Smooth muscle cell (in vitro differentiated cells): Measurements from ENCODE around the gene CFAP97D1. TPM values are rescaled to one million over a fixed set of nuclear protein-coding genes. Genes with fewer than 3 reads are reported as not detected.

Source experiments
- DNase-seq: peaks from one replicate; lab custom pipeline; 2025; ENCODE audit not compliant: unreplicated experiment; lab: John Stamatoyannopoulos, UW
- H2AFZ ChIP-seq: fragments of 200-600 bp; sonication (generic); 2 replicates; pipeline ENCODE4 v1.6.0; 2016; ENCODE audit warnings: antibody characterized with exemption, low read depth, mild to moderate bottlenecking
- H3F3A ChIP-seq: fragments of 200-600 bp; sonication (generic); 2 replicates; pipeline ENCODE4 v1.6.0; 2017; ENCODE audit warnings: antibody characterized with exemption, low read depth
- H3K27ac ChIP-seq: fragments of 200-600 bp; sonication (generic); 2 replicates; pipeline ENCODE4 v1.5.1; 2016; ENCODE audit warnings: low read depth, mild to moderate bottlenecking
- H3K27me3 ChIP-seq: fragments of 200-600 bp; sonication (generic); 2 replicates; pipeline ENCODE4 v1.6.1; 2016; ENCODE audit warnings: low read depth, mild to moderate bottlenecking
- H3K36me3 ChIP-seq: fragments of 200-600 bp; sonication (generic); 2 replicates; pipeline ENCODE4 v1.5.1; 2016; ENCODE audit warnings: low read depth
- H3K4me1 ChIP-seq: fragments of 200-600 bp; sonication (generic); 2 replicates; pipeline ENCODE4 v1.5.1; 2016; ENCODE audit warnings: low read depth
- H3K4me2 ChIP-seq: fragments of 200-600 bp; sonication (generic); 2 replicates; pipeline ENCODE4 v1.6.0; 2016; ENCODE audit warnings: mild to moderate bottlenecking
- H3K4me3 ChIP-seq: fragments of 200-600 bp; sonication (generic); 2 replicates; pipeline ENCODE4 v1.5.1; 2016; ENCODE audit warnings: mild to moderate bottlenecking
- H3K79me2 ChIP-seq: fragments of 200-600 bp; sonication (generic); 2 replicates; pipeline ENCODE4 v1.6.0; 2016; ENCODE audit warnings: low read depth, mild to moderate bottlenecking
- H3K9ac ChIP-seq: fragments of 200-600 bp; sonication (generic); 2 replicates; pipeline ENCODE4 v1.6.0; 2016; ENCODE audit warnings: low read depth
- H3K9me3 ChIP-seq: fragments of 200-600 bp; sonication (generic); replicated peaks from 2 replicates; pipeline ENCODE4 v1.5.1; 2016; ENCODE audit warnings: low read depth
- H4K20me1 ChIP-seq: fragments of 200-600 bp; sonication (generic); 2 replicates; pipeline ENCODE4 v1.6.0; 2016; ENCODE audit warnings: low read depth
- WGBS: methylation state at CpG from one replicate; pipeline ENCODE4 v1.1.7; 2016; ENCODE audit warnings: low lambda C conversion rate; 5-methylcytosine and 5-hydroxymethylcytosine counted together
- polyA plus RNA-seq: library from polyadenylated mRNA; unstranded; fragments of >200 nt; fragmentation: Nextera tagmentation; extraction: Ambion mirVana; gene quantifications from 2 replicates; pipeline ENCODE4 v1.2.1, GENCODE V29; 2016
- total RNA-seq: library from RNA; depleted of rRNA; stranded (reverse); fragments of >200 nt; gene quantifications from 2 replicates; pipeline ENCODE4 v1.2.3, GENCODE V29; 2014
- TF ChIP-seq, protein P1 (sequence below): fragments of 200-600 bp; sonication (generic); IDR thresholded peaks from 2 replicates; pipeline ENCODE4 v1.5.1; 2017; ENCODE audit warnings: borderline replicate concordance, mild to moderate bottlenecking, antibody characterized with exemption; ENCODE audit not compliant: insufficient read depth, poor library complexity, severe bottlenecking

The CFAP97D1 gene
- total and polyA plus RNA-seq, 2 experiments from 2014 or later = 0.09 TPM; not detected in 1

DNA sequence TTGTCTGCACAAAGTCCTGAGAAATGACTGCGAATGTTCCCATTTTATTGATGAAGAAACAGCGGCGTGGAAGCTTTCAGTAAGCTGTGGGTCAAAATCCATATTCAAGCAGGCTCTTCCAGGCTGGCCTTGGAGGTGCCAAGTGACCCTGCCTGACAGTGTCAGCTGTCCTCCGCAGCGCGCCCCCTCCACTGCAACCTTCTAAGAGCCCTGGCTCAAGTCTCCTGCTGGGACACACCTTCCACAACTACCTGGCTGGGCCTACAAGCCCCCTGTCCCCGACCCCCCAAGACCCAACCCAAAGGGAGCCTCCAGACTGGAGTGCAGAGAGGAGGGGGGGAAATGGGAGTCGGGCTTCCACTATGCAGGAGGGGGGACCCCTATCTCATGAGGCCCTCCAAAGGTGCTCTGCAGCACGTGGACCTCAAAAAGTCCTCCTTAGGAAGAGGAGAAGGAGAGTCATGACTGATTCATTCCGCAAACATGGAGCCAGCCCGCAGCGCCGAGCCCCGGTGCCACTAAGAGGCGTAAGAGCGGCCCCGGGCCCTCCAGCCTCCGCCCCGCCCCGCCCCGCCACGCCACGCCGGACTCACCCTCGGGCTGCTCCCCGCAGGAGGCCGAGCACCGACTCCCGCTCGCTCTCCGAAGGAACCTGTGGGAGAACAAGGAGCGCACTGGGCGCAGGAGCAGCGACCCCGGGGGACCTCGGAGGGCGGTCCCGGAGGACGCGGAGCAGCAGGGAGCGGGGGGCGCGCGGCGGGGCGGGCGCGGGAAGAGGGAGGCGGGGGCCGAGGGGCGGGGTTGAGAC is 52.1 kb downstream of the CFAP97D1 start:
- Histone ChIP-seq H3K79me2 (no peaks in the 10 kb centered on the region), H3K27ac (no peak overlapping the region), H3K36me3 (no peaks in the 10 kb centered on the region), H3K4me3 (peak overlapping the region; percentile 79), H3K4me1 (peaks cover 6% of the 10 kb centered on the region), H3K27me3 (no peaks in the 10 kb centered on the region), H3F3A (no peaks in the 10 kb centered on the region), H2AFZ (peak overlapping the region; percentile 48), H4K20me1 (peaks cover 7% of the 10 kb centered on the region), H3K9ac (peak overlapping the region; percentile 68), H3K9me3 (no peaks in the 10 kb centered on the region), H3K4me2 (peak overlapping the region; percentile 94)
- TF ChIP-seq, protein P1, sequence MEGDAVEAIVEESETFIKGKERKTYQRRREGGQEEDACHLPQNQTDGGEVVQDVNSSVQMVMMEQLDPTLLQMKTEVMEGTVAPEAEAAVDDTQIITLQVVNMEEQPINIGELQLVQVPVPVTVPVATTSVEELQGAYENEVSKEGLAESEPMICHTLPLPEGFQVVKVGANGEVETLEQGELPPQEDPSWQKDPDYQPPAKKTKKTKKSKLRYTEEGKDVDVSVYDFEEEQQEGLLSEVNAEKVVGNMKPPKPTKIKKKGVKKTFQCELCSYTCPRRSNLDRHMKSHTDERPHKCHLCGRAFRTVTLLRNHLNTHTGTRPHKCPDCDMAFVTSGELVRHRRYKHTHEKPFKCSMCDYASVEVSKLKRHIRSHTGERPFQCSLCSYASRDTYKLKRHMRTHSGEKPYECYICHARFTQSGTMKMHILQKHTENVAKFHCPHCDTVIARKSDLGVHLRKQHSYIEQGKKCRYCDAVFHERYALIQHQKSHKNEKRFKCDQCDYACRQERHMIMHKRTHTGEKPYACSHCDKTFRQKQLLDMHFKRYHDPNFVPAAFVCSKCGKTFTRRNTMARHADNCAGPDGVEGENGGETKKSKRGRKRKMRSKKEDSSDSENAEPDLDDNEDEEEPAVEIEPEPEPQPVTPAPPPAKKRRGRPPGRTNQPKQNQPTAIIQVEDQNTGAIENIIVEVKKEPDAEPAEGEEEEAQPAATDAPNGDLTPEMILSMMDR = no peak
- DNase-seq = peak; percentile 52
- WGBS = 17% methylated on average over 27 of the region's 51 CpGs

DNA sequence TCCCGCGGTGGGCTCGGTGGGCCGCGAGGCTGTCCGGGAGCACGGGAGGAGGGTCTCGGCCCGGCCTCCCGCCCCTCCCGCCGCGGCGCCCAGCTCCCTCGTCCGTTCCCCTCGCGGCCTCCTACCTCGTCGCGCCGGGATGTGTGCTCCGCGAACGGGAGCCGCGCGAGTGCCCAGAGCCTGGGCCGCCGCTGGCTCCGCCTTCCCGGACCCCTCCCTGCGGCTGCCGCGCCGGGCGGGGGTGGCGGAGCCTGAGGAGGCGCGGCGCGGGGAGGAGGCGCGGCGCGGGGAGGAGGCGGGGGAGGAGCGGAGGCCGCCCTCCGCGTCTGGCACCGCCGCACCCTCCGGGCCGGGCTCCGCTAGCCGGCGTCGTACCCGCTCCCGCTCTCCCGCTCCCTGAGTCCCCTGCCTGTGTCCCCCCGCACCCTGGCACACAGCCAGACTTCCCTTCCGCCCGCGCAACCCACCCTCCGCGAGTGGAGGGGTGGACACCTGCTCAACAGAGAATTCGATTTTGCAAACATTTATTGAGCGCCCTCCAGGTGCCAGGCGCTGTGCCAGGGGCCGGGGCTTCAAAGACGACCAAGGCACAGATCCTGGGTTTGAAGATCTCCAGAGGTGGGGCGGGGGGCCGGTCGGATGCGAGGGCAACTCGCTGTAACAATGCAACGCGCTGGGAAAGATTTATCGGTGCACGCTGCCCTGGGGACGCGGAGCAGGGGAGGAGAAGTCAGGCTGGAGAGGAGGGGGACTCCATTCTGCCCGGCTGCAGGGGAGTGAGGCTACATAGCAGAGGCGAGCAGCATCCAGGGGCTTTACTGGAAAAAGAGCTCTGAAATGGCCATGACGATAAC is 53.0 kb downstream of the CFAP97D1 start, which contains the start of gene MPP3:
Gene MPP3, minus strand, starts transcription at position 171 of the 854 bp plus-strand sequence. CDS start 1,240 bp downstream, outside the sequence.
- H3K4me1 ChIP-seq = peaks cover 6% of the 10 kb centered on the region
- no peak within 1 kb of the TSS for H3K27ac ChIP-seq
- DNase-seq = peak; percentile 52
- peak within 1 kb of the TSS; percentile 48 for H2AFZ ChIP-seq
- H3K79me2 ChIP-seq = no peaks in the 10 kb centered on the region
- H3F3A ChIP-seq = no peaks in the 10 kb centered on the region
- 6% methylated on average over 29 of the region's 87 CpGs for WGBS
- no peaks in the 10 kb centered on the region for H3K27me3 ChIP-seq
- peak within 1 kb of the TSS; percentile 94 for H3K4me2 ChIP-seq
- H3K9ac ChIP-seq = peak within 1 kb of the TSS; percentile 68
- H3K36me3 ChIP-seq = no peaks in the 10 kb centered on the region
- H3K9me3 ChIP-seq = no peaks in the 10 kb centered on the region
- H4K20me1 ChIP-seq = peaks cover 7% of the 10 kb centered on the region
- peak within 1 kb of the TSS; percentile 79 for H3K4me3 ChIP-seq
- TF ChIP-seq, protein P1 = no peak

DNA sequence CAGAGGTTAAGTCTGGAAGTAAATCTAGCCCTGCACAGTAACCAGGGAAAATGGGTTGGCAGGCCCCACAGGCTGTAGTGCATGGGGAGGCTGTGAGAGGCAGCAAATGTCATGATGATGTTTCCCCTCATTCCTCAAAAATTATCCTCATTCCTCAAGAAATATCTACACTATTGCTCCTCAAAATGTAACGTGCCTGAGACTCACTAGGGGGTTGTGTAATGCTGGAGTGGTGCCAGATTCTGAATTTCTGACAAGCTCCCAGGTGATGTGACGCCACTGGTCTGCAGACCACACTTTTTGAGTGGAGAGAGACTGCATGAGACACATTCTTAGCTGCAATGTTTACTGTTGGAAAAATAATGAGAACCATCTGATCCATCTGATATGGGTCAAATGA is 53.9 kb downstream of the CFAP97D1 start:
- WGBS = 87% methylated on average over 2 of the region's 2 CpGs
- Histone ChIP-seq H3F3A (no peaks in the 10 kb centered on the region), H3K9me3 (no peaks in the 10 kb centered on the region), H3K79me2 (no peaks in the 10 kb centered on the region), H3K9ac (no peak overlapping the region), H3K36me3 (no peaks in the 10 kb centered on the region), H3K4me2 (no peak overlapping the region), H3K27ac (no peak overlapping the region), H2AFZ (no peak overlapping the region), H4K20me1 (peaks cover 7% of the 10 kb centered on the region), H3K4me3 (no peak overlapping the region), H3K4me1 (peaks cover 6% of the 10 kb centered on the region), H3K27me3 (no peaks in the 10 kb centered on the region)
- DNase-seq = no peak
- TF ChIP-seq, protein P1 = no peak

Other genes with a start within 250 kb of the CFAP97D1 start
- gene ETV4, start 234.1 kb upstream of the CFAP97D1 start, total RNA-seq = 14.2 and 21.7 TPM in 2 replicates
- 32.9 and 33.5 TPM in 2 replicates for gene ETV4, start 234.1 kb upstream of the CFAP97D1 start, polyA plus RNA-seq
- 0.31 and 0.58 TPM in 2 replicates for gene MEOX1, start 118.5 kb upstream of the CFAP97D1 start, total RNA-seq
- gene MEOX1, start 118.5 kb upstream of the CFAP97D1 start, polyA plus RNA-seq = 0.79 and 1.7 TPM in 2 replicates
- gene SOST, start 21.6 kb upstream of the CFAP97D1 start, total RNA-seq = not detected in 2 replicates
- not detected in 2 replicates for gene SOST, start 21.6 kb upstream of the CFAP97D1 start, polyA plus RNA-seq
- gene DUSP3, start 1.5 kb upstream of the CFAP97D1 start, total RNA-seq = 33.2 and 34.4 TPM in 2 replicates
- gene DUSP3, start 1.5 kb upstream of the CFAP97D1 start, polyA plus RNA-seq = 25.6 and 35.9 TPM in 2 replicates
- gene MPP3, start 52.7 kb downstream of the CFAP97D1 start, total RNA-seq = 6.7 and 11.6 TPM in 2 replicates
- 7.7 and 8.1 TPM in 2 replicates for gene MPP3, start 52.7 kb downstream of the CFAP97D1 start, polyA plus RNA-seq
- not detected in 2 replicates for gene CD300LG, start 66.7 kb downstream of the CFAP97D1 start, total RNA-seq
- not detected in 2 replicates for gene CD300LG, start 66.7 kb downstream of the CFAP97D1 start, polyA plus RNA-seq
- 19.4 and 24.4 TPM in 2 replicates for gene MPP2, start 127.1 kb downstream of the CFAP97D1 start, total RNA-seq
- 11.5 and 15.4 TPM in 2 replicates for gene MPP2, start 127.1 kb downstream of the CFAP97D1 start, polyA plus RNA-seq
- gene PPY, start 162.0 kb downstream of the CFAP97D1 start, total RNA-seq = not detected in 2 replicates
- gene PPY, start 162.0 kb downstream of the CFAP97D1 start, polyA plus RNA-seq = not detected in 2 replicates
- not detected in 2 replicates for gene PYY, start 173.5 kb downstream of the CFAP97D1 start, total RNA-seq
- gene PYY, start 173.5 kb downstream of the CFAP97D1 start, polyA plus RNA-seq = 0.33 TPM in 1 of 2 replicates, not detected in the other
- 0.49 and 1.3 TPM in 2 replicates for gene NAGS, start 224.2 kb downstream of the CFAP97D1 start, total RNA-seq
- gene NAGS, start 224.2 kb downstream of the CFAP97D1 start, polyA plus RNA-seq = 1.5 and 1.6 TPM in 2 replicates
- 25.2 and 35.1 TPM in 2 replicates for gene TMEM101, start 234.5 kb downstream of the CFAP97D1 start, total RNA-seq
- 36.1 and 39.9 TPM in 2 replicates for gene TMEM101, start 234.5 kb downstream of the CFAP97D1 start, polyA plus RNA-seq